WTC11 (cell line): ENCODE measurements around the gene TNIK. TPM values are rescaled to one million over a fixed set of nuclear protein-coding genes. Genes with fewer than 3 reads are reported as not detected.

Experiments
- ATAC-seq: fragments of 200-7000 bp; cut with Tn5 transposase; 2 replicates; pipeline ENCODE4 v1.10.0; 2021; ENCODE audit warnings: mild to moderate bottlenecking, moderate library complexity
- CTCF ChIA-PET: fragments of 300-600 bp; sonication (Branson Sonifier 250); formaldehyde crosslinking; loops from one replicate; lab custom pipeline; 2021; ENCODE audit warnings: antibody characterized with exemption; lab: Charles Lee
- POLR2A ChIA-PET: fragments of 350-600 bp; sonication (Branson Sonifier 250); formaldehyde crosslinking; loops from one replicate; lab custom pipeline; 2021; ENCODE audit warnings: antibody characterized with exemption; lab: Charles Lee
- DNase-seq: peaks from one replicate; pipeline ENCODE4 v3.0.0; 2021; ENCODE audit warnings: low spot score
- H3K27ac Mint-ChIP-seq: 2 replicates; pipeline ENCODE4 v1.8.0; 2021; ENCODE audit warnings: mixed read lengths
- H3K27me3 Mint-ChIP-seq: 2 replicates; pipeline ENCODE4 v1.8.0; 2021; ENCODE audit warnings: low read depth, mild to moderate bottlenecking, moderate library complexity, mixed read lengths
- H3K36me3 Mint-ChIP-seq: 2 replicates; pipeline ENCODE4 v1.8.0; 2021; ENCODE audit warnings: mixed read lengths
- H3K4me1 Mint-ChIP-seq: 2 replicates; pipeline ENCODE4 v1.8.0; 2022; ENCODE audit warnings: mixed read lengths
- H3K4me3 Mint-ChIP-seq: 2 replicates; pipeline ENCODE4 v1.8.0; 2021; ENCODE audit warnings: mild to moderate bottlenecking, moderate library complexity, mixed read lengths
- H3K9me3 Mint-ChIP-seq: 2 replicates; pipeline ENCODE4 v1.8.0; 2021; ENCODE audit warnings: mixed read lengths
- CREM ChIP-seq: sonication (generic); formaldehyde crosslinking; IDR thresholded peaks from 2 replicates; pipeline ENCODE4 v1.8.1; 2022; ENCODE audit warnings: mild to moderate bottlenecking, missing genetic modification reagents, moderate library complexity
- HMGA2 ChIP-seq: fragments of 250-450 bp; sonication (Bioruptor Pico); IDR thresholded peaks from 2 replicates; pipeline ENCODE4 v1.4.0; 2021; ENCODE audit warnings: mild to moderate bottlenecking, moderate library complexity
- NFE2L1 ChIP-seq: sonication (generic); formaldehyde crosslinking; IDR thresholded peaks from 2 replicates; pipeline ENCODE4 v1.8.1; 2023; ENCODE audit warnings: missing genetic modification reagents
- OVOL2 ChIP-seq: fragments of 250-450 bp; sonication (Bioruptor Pico); IDR thresholded peaks from 2 replicates; pipeline ENCODE4 v1.9.0; 2021; ENCODE audit warnings: mild to moderate bottlenecking, borderline replicate concordance
- SMAD3 ChIP-seq: sonication (generic); formaldehyde crosslinking; IDR thresholded peaks from 2 replicates; pipeline ENCODE4 v1.8.0; 2022; ENCODE audit warnings: missing genetic modification reagents, mild to moderate bottlenecking, borderline replicate concordance
- TP53 ChIP-seq: sonication (generic); formaldehyde crosslinking; IDR thresholded peaks from 2 replicates; pipeline ENCODE4 v1.8.1; 2023; ENCODE audit warnings: mild to moderate bottlenecking, missing genetic modification reagents
- ZNF121 ChIP-seq: sonication (generic); formaldehyde crosslinking; IDR thresholded peaks from 2 replicates; pipeline ENCODE4 v1.8.0; 2023; ENCODE audit warnings: missing genetic modification reagents
- ZNF416 ChIP-seq: fragments of 250-450 bp; sonication (Bioruptor Pico); IDR thresholded peaks from 2 replicates; pipeline ENCODE4 v1.9.0; 2021; ENCODE audit warnings: mild to moderate bottlenecking, inconsistent platforms
- ZNF423 ChIP-seq: fragments of 250-450 bp; sonication (Bioruptor Pico); IDR thresholded peaks from 2 replicates; pipeline ENCODE4 v2.1.2; 2022; ENCODE audit warnings: mild to moderate bottlenecking, moderate library complexity
- total RNA-seq: library from RNA; stranded (reverse); gene quantifications from 3 replicates; pipeline ENCODE4 v1.2.3, GENCODE V29; 2021
- TF ChIP-seq, protein P1 (sequence below): fragments of 250-450 bp; sonication (Bioruptor Pico); IDR thresholded peaks from 2 replicates; pipeline ENCODE4 v1.9.0; 2021; ENCODE audit warnings: mild to moderate bottlenecking, borderline replicate concordance
- TF ChIP-seq, protein P2 (sequence below): sonication (generic); formaldehyde crosslinking; IDR thresholded peaks from 2 replicates; pipeline ENCODE4 v1.8.0; 2022; ENCODE audit warnings: mild to moderate bottlenecking, missing genetic modification reagents
- TF ChIP-seq, protein P3 (sequence below): sonication (generic); formaldehyde crosslinking; IDR thresholded peaks from 2 replicates; pipeline ENCODE4 v1.8.1; 2023; ENCODE audit warnings: mild to moderate bottlenecking, missing genetic modification reagents, borderline replicate concordance

The TNIK gene
- total RNA-seq, 1 experiment from 2014 or later: 50.3 TPM

DNA sequence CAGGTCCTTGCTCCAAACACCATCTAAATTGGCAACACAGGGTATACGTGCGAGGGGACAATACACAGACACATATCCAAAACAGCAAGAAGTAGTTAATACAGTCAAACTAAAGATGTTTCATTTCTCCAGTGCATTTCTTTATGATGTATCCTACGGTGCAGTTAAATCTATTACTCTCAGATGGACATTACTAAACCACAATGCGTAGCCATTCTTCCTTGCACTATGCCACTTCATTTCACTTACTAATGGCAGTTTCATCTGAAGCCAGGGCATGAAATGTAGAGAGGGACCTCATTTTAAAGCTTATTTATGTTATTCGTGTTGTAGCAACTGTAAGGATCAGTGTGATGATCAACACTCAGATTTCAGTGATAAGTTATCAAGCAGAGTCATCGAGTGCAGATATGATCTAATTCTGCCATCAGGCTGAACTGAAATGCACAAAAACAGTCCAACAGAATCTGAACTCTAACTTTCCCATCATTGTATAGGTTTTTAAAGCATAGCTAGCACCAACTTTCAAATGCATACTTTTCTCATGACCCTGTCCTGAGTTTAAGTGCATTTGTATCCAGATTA lies 14.5 kb downstream of the TNIK start (continued):
- TF ChIP-seq, protein P1, sequence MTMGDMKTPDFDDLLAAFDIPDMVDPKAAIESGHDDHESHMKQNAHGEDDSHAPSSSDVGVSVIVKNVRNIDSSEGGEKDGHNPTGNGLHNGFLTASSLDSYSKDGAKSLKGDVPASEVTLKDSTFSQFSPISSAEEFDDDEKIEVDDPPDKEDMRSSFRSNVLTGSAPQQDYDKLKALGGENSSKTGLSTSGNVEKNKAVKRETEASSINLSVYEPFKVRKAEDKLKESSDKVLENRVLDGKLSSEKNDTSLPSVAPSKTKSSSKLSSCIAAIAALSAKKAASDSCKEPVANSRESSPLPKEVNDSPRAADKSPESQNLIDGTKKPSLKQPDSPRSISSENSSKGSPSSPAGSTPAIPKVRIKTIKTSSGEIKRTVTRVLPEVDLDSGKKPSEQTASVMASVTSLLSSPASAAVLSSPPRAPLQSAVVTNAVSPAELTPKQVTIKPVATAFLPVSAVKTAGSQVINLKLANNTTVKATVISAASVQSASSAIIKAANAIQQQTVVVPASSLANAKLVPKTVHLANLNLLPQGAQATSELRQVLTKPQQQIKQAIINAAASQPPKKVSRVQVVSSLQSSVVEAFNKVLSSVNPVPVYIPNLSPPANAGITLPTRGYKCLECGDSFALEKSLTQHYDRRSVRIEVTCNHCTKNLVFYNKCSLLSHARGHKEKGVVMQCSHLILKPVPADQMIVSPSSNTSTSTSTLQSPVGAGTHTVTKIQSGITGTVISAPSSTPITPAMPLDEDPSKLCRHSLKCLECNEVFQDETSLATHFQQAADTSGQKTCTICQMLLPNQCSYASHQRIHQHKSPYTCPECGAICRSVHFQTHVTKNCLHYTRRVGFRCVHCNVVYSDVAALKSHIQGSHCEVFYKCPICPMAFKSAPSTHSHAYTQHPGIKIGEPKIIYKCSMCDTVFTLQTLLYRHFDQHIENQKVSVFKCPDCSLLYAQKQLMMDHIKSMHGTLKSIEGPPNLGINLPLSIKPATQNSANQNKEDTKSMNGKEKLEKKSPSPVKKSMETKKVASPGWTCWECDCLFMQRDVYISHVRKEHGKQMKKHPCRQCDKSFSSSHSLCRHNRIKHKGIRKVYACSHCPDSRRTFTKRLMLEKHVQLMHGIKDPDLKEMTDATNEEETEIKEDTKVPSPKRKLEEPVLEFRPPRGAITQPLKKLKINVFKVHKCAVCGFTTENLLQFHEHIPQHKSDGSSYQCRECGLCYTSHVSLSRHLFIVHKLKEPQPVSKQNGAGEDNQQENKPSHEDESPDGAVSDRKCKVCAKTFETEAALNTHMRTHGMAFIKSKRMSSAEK (CRISPR knock-in tag): no peak
- TF ChIP-seq SMAD3 (CRISPR knock-in tag): no peak
- no peak for TF ChIP-seq ZNF416 (CRISPR knock-in tag)
- TF ChIP-seq OVOL2 (CRISPR knock-in tag): no peak
- TF ChIP-seq NFE2L1: no peak
- no peak for TF ChIP-seq TP53 (CRISPR knock-in tag)

DNA sequence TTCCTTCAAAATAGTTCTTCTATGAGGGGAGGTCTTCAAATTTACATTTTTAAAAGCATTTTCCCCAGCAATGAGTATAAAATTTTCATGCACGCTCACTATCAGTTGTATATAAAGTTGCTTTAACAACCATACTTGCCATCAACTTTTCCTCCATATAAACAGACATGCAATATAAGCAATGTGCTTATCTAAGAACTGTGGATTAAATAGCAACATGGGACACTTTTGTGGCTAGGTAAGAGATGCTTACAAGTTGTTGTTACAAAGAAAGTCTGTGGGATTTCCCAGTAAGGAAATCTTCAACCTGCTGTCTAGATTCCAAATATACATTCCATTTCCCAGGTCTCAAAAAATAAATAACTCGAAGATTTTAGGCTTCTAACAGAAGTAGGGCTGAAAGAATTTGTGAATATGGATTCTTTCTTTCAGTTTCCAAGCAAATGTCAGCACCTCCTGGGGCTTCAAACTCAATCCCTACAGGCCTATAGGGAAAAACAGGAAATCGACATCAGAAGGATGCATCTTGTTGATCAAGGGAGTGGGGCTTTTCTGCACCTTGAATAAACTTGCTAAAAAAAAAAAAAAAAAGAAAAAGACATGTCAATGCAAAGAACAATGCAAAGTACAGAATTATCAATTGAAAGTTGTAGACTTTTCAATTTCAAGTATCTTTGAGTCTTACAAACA lies 16.1 kb downstream of the TNIK start:
- CTCF ChIA-PET: interaction anchor here (1.4 to 2.0 kb wide), 2 partner anchors 10 kb away, joined by 14 to 17 read pairs; no protein-coding TSS in a partner anchor
- TF ChIP-seq ZNF423: no peak
- TF ChIP-seq, protein P2, sequence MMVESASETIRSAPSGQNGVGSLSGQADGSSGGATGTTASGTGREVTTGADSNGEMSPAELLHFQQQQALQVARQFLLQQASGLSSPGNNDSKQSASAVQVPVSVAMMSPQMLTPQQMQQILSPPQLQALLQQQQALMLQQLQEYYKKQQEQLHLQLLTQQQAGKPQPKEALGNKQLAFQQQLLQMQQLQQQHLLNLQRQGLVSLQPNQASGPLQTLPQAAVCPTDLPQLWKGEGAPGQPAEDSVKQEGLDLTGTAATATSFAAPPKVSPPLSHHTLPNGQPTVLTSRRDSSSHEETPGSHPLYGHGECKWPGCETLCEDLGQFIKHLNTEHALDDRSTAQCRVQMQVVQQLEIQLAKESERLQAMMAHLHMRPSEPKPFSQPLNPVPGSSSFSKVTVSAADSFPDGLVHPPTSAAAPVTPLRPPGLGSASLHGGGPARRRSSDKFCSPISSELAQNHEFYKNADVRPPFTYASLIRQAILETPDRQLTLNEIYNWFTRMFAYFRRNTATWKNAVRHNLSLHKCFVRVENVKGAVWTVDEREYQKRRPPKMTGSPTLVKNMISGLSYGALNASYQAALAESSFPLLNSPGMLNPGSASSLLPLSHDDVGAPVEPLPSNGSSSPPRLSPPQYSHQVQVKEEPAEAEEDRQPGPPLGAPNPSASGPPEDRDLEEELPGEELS (CRISPR knock-in tag): no peak; the same call in 1 of the 2 replicates
- TF ChIP-seq, all 79 proteins: peak for 0
- ATAC-seq (peak; percentile 17; the same call in 1 of the 2 replicates), DNase-seq (no peak)
- Mint-ChIP-seq H3K36me3 (no peaks in the 10 kb centered on the region), H3K4me1 (peaks cover 70% of the 10 kb centered on the region), H3K27me3 (no peaks in the 10 kb centered on the region), H3K4me3 (peak overlapping the region; percentile 33; the same call in 1 of the 2 replicates), H3K9me3 (no peaks in the 10 kb centered on the region), H3K27ac (peak overlapping the region; percentile 95)
- POLR2A ChIA-PET: no interaction called here

DNA sequence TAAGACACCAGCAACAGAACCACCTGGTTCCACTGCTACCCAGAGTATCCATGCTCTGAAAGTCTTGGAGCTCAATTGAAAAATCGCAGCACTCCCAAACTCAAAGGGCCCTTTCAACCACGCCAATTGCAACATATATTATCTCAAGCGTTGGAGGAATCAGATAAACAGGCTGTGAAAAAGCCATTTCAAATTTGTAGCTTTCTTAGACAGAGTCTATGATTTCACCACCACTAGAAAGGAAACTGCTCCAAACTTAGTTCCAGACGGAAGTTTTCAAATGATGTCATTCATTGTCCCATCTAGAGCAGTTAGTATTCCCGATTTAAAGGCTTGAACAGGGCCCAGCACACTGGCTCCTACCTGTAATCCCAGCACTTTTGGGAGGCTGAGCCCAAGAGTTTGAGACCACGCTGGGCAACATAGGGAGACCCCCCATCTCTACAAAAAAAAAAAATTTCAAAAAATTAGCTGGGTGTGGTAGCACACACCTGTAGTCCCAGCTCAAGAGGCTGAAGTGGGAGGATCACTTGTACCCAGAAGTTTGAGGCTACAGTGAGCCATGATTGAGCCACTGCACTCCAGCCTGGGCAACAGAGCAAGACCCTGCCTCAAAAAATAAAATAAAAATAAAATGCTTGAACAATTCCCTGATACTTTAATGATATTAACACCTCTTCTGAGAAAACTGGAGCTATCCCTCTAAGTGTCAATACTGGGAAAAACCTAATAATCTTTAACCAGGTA lies 16.8 kb downstream of the TNIK start:
- Mint-ChIP-seq H3K4me3 (no peak overlapping the region), H3K36me3 (no peaks in the 10 kb centered on the region), H3K9me3 (no peaks in the 10 kb centered on the region), H3K27me3 (no peaks in the 10 kb centered on the region), H3K27ac (peak overlapping the region; percentile 96), H3K4me1 (peaks cover 75% of the 10 kb centered on the region)
- DNase-seq (no peak), ATAC-seq (no peak)
- POLR2A ChIA-PET: no interaction called here
- TF ChIP-seq CREM (CRISPR knock-in tag): no peak
- TF ChIP-seq ZNF121 (CRISPR knock-in tag): peak; percentile 76; the same call in 1 of the 2 replicates
- CTCF ChIA-PET: interaction anchor here (0.8 to 2.0 kb wide), 4 partner anchors 10 to 62 kb away, joined by 4 to 17 read pairs (median 5); no protein-coding TSS in a partner anchor

DNA sequence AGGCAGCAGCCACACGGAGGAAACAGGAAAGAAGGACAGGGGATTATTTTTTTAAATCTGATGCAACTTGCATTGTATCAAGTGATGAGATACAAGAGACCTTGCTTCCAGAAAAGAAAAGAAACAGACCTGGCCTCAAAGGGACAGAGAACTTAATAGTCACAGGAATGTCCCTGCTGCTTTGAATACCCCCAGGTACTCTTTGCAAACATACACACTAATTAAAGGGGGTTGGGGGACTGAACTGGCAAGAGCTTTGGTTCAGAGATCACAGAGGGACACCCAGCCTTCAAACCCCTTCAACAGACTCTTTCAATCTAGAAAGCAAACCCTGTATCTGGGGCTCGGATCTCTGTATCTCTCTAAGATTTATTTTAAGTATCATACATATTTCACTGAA lies 18.0 kb downstream of the TNIK start:
- peak overlapping the region; percentile 44 for H3K4me3 Mint-ChIP-seq
- DNase-seq (no peak), ATAC-seq (peak; percentile 79)
- POLR2A ChIA-PET: interaction anchor here (0.6 to 1.0 kb wide), 2 partner anchors 11 to 255 kb away, joined by 3 to 4 read pairs; no protein-coding TSS in a partner anchor
- H3K27ac Mint-ChIP-seq: peak overlapping the region; percentile 96
- CTCF ChIA-PET: interaction anchor here (0.8 to 2.0 kb wide), 4 partner anchors 8 to 61 kb away, joined by 4 to 17 read pairs (median 5); no protein-coding TSS in a partner anchor
- no peaks in the 10 kb centered on the region for H3K27me3 Mint-ChIP-seq
- TF ChIP-seq HMGA2 (CRISPR knock-in tag): no peak
- TF ChIP-seq, protein P3, sequence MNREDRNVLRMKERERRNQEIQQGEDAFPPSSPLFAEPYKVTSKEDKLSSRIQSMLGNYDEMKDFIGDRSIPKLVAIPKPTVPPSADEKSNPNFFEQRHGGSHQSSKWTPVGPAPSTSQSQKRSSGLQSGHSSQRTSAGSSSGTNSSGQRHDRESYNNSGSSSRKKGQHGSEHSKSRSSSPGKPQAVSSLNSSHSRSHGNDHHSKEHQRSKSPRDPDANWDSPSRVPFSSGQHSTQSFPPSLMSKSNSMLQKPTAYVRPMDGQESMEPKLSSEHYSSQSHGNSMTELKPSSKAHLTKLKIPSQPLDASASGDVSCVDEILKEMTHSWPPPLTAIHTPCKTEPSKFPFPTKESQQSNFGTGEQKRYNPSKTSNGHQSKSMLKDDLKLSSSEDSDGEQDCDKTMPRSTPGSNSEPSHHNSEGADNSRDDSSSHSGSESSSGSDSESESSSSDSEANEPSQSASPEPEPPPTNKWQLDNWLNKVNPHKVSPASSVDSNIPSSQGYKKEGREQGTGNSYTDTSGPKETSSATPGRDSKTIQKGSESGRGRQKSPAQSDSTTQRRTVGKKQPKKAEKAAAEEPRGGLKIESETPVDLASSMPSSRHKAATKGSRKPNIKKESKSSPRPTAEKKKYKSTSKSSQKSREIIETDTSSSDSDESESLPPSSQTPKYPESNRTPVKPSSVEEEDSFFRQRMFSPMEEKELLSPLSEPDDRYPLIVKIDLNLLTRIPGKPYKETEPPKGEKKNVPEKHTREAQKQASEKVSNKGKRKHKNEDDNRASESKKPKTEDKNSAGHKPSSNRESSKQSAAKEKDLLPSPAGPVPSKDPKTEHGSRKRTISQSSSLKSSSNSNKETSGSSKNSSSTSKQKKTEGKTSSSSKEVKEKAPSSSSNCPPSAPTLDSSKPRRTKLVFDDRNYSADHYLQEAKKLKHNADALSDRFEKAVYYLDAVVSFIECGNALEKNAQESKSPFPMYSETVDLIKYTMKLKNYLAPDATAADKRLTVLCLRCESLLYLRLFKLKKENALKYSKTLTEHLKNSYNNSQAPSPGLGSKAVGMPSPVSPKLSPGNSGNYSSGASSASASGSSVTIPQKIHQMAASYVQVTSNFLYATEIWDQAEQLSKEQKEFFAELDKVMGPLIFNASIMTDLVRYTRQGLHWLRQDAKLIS (CRISPR knock-in tag): no peak
- no peaks in the 10 kb centered on the region for H3K9me3 Mint-ChIP-seq
- H3K4me1 Mint-ChIP-seq: peaks cover 85% of the 10 kb centered on the region
- no peaks in the 10 kb centered on the region for H3K36me3 Mint-ChIP-seq
